GM18502 (cell line): ENCODE data around the gene TESK2.
"Not testable (repeated sequence)": the region's sequence is repeated elsewhere in the genome, so short reads cannot be mapped to it uniquely, and the experiment has no call there.

Experiments used
- ATAC-seq: cut with Tn5 transposase; IDR thresholded peaks from one replicate; pipeline ENCODE4 v1.9.1; 2021; ENCODE audit warnings: mild to moderate bottlenecking; ENCODE audit not compliant: unreplicated experiment, poor library complexity

The TESK2 gene

GRCh38 chr1:45384213-45384612 is 106.8 kb downstream of the TESK2 start:
- not testable (repeated sequence) for ATAC-seq

- no peak for ATAC-seq
Measured at GRCh38 chr1:45383191-45383590, 107.8 kb downstream of the TESK2 start.

- ATAC-seq = no peak
Measured at GRCh38 chr1:45381243-45381642, 109.7 kb downstream of the TESK2 start.

GRCh38 chr1:45380730-45381129 is 110.2 kb downstream of the TESK2 start:
- no peak for ATAC-seq

- no peak for ATAC-seq
Measured at GRCh38 chr1:45380125-45380524, 110.8 kb downstream of the TESK2 start.

GRCh38 chr1:45379524-45379923 is 111.4 kb downstream of the TESK2 start:
- no peak for ATAC-seq

- ATAC-seq = no peak
Measured at GRCh38 chr1:45378184-45378583, 112.8 kb downstream of the TESK2 start.

- no peak for ATAC-seq
Measured at GRCh38 chr1:45375104-45376090, 115.6 kb downstream of the TESK2 start.

- ATAC-seq = no peak
Measured at GRCh38 chr1:45373573-45373972, 117.4 kb downstream of the TESK2 start.

GRCh38 chr1:45370575-45370974 is 120.4 kb downstream of the TESK2 start:
- ATAC-seq = peak; percentile 74

- peak; percentile 74 for ATAC-seq
Measured at GRCh38 chr1:45365051-45365450, 125.9 kb downstream of the TESK2 start.

GRCh38 chr1:45364294-45364693 is 126.7 kb downstream of the TESK2 start:
- no peak for ATAC-seq

GRCh38 chr1:45360981-45361380 is 130.0 kb downstream of the TESK2 start:
- not testable (repeated sequence) for ATAC-seq

GRCh38 chr1:45359882-45360513 is 131.0 kb downstream of the TESK2 start:
- ATAC-seq = no peak

GRCh38 chr1:45356186-45356585 is 134.8 kb downstream of the TESK2 start:
- no peak for ATAC-seq

- ATAC-seq = no peak
Measured at GRCh38 chr1:45355683-45356082, 135.3 kb downstream of the TESK2 start.

- no peak for ATAC-seq
Measured at GRCh38 chr1:45354838-45355237, 136.1 kb downstream of the TESK2 start.

- ATAC-seq = no peak
Measured at GRCh38 chr1:45353685-45354084, 137.3 kb downstream of the TESK2 start.

- ATAC-seq = no peak
Measured at GRCh38 chr1:45351508-45351907, 139.5 kb downstream of the TESK2 start.

GRCh38 chr1:45348966-45349677 is 141.8 kb downstream of the TESK2 start:
- ATAC-seq = no peak

GRCh38 chr1:45348609-45348965 is 142.4 kb downstream of the TESK2 start:
- ATAC-seq = no peak
